Hepatocyte (in vitro differentiated cells): Measurements from ENCODE around the gene STRBP. TPM values are rescaled to one million over a fixed set of nuclear protein-coding genes. Genes with fewer than 3 reads are reported as not detected.

ENCODE experiments used
- DNase-seq: peaks from one replicate; pipeline ENCODE4 v3.0.0-alpha.2; 2016; ENCODE audit warnings: low spot score
- H2AFZ ChIP-seq: fragments of 200-600 bp; sonication (generic); 2 replicates; pipeline ENCODE4 v1.6.0; 2016; ENCODE audit warnings: antibody characterized with exemption, mild to moderate bottlenecking
- H3K27ac ChIP-seq: fragments of 200-600 bp; sonication (generic); 2 replicates; pipeline ENCODE4 v1.5.1; 2016; ENCODE audit warnings: mild to moderate bottlenecking
- H3K27me3 ChIP-seq: fragments of 200-600 bp; sonication (generic); 2 replicates; pipeline ENCODE4 v1.6.1; 2016
- H3K36me3 ChIP-seq: fragments of 200-600 bp; sonication (generic); replicated peaks from 2 replicates; pipeline ENCODE4 v1.5.1; 2016; ENCODE audit warnings: low read depth; ENCODE audit not compliant: insufficient read depth
- H3K4me1 ChIP-seq: fragments of 200-600 bp; sonication (generic); 2 replicates; pipeline ENCODE4 v1.5.1; 2016; ENCODE audit warnings: mild to moderate bottlenecking, moderate library complexity; ENCODE audit not compliant: insufficient read depth
- H3K4me2 ChIP-seq: fragments of 200-600 bp; sonication (generic); 2 replicates; pipeline ENCODE4 v1.6.0; 2016
- H3K4me3 ChIP-seq: fragments of 200-600 bp; sonication (generic); 2 replicates; pipeline ENCODE4 v1.5.1; 2016; ENCODE audit warnings: mild to moderate bottlenecking
- H3K79me2 ChIP-seq: fragments of 200-600 bp; sonication (generic); 2 replicates; pipeline ENCODE4 v1.6.0; 2017; ENCODE audit warnings: mild to moderate bottlenecking
- H3K9me2 ChIP-seq: fragments of 200-600 bp; sonication (generic); replicated peaks from 2 replicates; pipeline ENCODE4 v1.6.0; 2017; ENCODE audit warnings: mild to moderate bottlenecking; ENCODE audit not compliant: insufficient read depth
- H3K9me3 ChIP-seq: fragments of 200-600 bp; sonication (generic); 2 replicates; pipeline ENCODE4 v1.5.1; 2016; ENCODE audit warnings: low read depth, mild to moderate bottlenecking
- H4K20me1 ChIP-seq: fragments of 200-600 bp; sonication (generic); 2 replicates; pipeline ENCODE4 v1.6.0; 2016; ENCODE audit warnings: mild to moderate bottlenecking; ENCODE audit not compliant: insufficient read depth, poor library complexity, severe bottlenecking
- EZH2 ChIP-seq: fragments of 200-600 bp; sonication (generic); IDR thresholded peaks from 2 replicates; pipeline ENCODE4 v1.6.1; 2016; ENCODE audit warnings: antibody characterized with exemption, mild to moderate bottlenecking, borderline replicate concordance
- EZH2phosphoT487 ChIP-seq: fragments of 200-600 bp; sonication (generic); IDR thresholded peaks from one replicate; pipeline ENCODE4 v1.6.1; 2018; ENCODE audit warnings: antibody characterized with exemption, mild to moderate bottlenecking, low read depth, moderate library complexity; ENCODE audit not compliant: unreplicated experiment, severe bottlenecking
- WGBS: methylation state at CpG from one replicate; pipeline ENCODE4 v1.1.6; 2016; ENCODE audit warnings: low lambda C conversion rate; ENCODE audit errors: missing lambda C conversion rate; 5-methylcytosine and 5-hydroxymethylcytosine counted together
- polyA plus RNA-seq: library from polyadenylated mRNA; unstranded; fragments of >200 nt; fragmentation: Nextera tagmentation; extraction: Ambion mirVana; gene quantifications from 2 replicates; pipeline ENCODE4 v1.2.1, GENCODE V29; 2016
- total RNA-seq: library from RNA; depleted of rRNA; stranded (reverse); fragments of >200 nt; gene quantifications from 2 replicates; pipeline ENCODE4 v1.2.3, GENCODE V29; 2014
- TF ChIP-seq, protein P1 (sequence below): fragments of 200-600 bp; sonication (generic); IDR thresholded peaks from 2 replicates; pipeline ENCODE4 v1.5.1; 2016; ENCODE audit warnings: antibody characterized with exemption, mild to moderate bottlenecking; ENCODE audit not compliant: poor library complexity

The STRBP gene
- total and polyA plus RNA-seq, 2 experiments from 2014 or later, result 26.8 to 27.7 TPM

DNA sequence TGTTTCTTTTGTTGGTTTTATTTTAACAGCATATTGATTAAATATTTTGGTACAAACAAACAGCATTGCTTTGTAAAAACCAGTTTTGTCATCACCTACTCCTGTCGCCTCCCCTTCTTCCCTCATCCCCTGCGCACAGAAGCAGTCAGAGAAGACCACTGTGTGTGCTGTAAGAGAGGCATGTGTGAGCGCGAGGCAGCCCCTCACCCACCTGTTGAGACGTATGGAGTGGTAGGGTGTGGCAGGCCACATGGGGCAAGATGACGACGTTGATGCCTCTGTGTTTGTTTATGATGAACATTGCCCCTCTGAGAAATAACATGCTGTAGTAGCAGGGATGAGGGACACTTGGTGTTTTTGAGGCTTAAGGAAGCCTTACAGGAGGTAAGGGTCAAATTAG is 163.6 kb downstream of the STRBP start:
- Histone ChIP-seq H3K27ac (no peak overlapping the region), H3K4me3 (no peak overlapping the region), H3K36me3 (no peaks in the 10 kb centered on the region), H2AFZ (no peak overlapping the region), H3K4me1 (peaks cover 8% of the 10 kb centered on the region), H3K9me3 (no peaks in the 10 kb centered on the region), H3K4me2 (no peak overlapping the region), H3K79me2 (no peaks in the 10 kb centered on the region), H3K27me3 (no peaks in the 10 kb centered on the region), H4K20me1 (no peaks in the 10 kb centered on the region), H3K9me2 (no peaks in the 10 kb centered on the region)
- TF ChIP-seq, protein P1, sequence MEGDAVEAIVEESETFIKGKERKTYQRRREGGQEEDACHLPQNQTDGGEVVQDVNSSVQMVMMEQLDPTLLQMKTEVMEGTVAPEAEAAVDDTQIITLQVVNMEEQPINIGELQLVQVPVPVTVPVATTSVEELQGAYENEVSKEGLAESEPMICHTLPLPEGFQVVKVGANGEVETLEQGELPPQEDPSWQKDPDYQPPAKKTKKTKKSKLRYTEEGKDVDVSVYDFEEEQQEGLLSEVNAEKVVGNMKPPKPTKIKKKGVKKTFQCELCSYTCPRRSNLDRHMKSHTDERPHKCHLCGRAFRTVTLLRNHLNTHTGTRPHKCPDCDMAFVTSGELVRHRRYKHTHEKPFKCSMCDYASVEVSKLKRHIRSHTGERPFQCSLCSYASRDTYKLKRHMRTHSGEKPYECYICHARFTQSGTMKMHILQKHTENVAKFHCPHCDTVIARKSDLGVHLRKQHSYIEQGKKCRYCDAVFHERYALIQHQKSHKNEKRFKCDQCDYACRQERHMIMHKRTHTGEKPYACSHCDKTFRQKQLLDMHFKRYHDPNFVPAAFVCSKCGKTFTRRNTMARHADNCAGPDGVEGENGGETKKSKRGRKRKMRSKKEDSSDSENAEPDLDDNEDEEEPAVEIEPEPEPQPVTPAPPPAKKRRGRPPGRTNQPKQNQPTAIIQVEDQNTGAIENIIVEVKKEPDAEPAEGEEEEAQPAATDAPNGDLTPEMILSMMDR, result no peak
- TF ChIP-seq EZH2 (no peak), EZH2phosphoT487 (no peak)
- no peak for DNase-seq
- WGBS, result 88% methylated on average over 7 of the region's 7 CpGs

DNA sequence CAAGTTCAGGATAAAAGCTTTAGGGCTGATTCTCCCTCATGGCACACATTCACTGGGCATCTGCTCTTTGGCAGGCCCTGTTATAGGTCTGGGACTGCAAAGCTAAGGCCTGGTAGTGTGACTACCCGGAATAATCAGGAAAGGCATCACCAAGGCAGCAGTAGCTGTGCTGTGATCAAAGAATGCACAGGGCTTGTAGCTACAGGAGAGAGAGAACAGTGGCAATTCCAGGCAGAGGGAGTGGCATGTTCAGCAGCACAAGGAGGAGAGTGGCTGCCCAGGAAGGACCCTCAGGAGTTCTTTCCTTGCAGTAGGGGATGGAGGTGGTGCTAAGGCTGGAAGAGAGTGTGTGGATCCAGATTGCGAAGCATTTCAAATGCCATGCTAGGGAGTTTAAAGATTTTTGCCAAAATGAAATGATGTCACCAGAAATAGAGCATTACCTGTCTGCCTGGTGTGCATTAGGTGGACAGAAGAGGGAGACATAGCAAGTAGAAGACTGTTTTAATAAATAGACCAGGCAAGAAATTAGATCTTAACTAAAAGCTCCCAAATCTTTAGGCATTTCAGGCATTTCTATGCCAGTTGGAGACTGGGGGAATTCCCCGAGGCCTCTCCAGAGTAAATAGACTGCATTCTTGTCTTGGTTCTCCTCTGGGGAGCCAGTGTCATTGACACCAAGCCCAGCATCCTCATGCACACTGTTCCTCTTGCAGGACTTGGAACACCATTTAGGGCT is 165.8 kb downstream of the STRBP start:
- no peak overlapping the region for H3K4me3 ChIP-seq
- peak overlapping the region; percentile 7 for H3K27ac ChIP-seq
- peaks cover 6% of the 10 kb centered on the region for H3K4me1 ChIP-seq
- H3K36me3 ChIP-seq, result no peaks in the 10 kb centered on the region
- WGBS, result 81% methylated on average over 3 of the region's 3 CpGs
- no peaks in the 10 kb centered on the region for H3K9me2 ChIP-seq
- no peak overlapping the region for H2AFZ ChIP-seq
- DNase-seq, result no peak
- no peaks in the 10 kb centered on the region for H4K20me1 ChIP-seq
- no peaks in the 10 kb centered on the region for H3K9me3 ChIP-seq
- H3K27me3 ChIP-seq, result no peaks in the 10 kb centered on the region
- H3K4me2 ChIP-seq, result no peak overlapping the region
- H3K79me2 ChIP-seq, result no peaks in the 10 kb centered on the region
- no peak for TF ChIP-seq EZH2phosphoT487
- TF ChIP-seq, protein P1, result peak; percentile 55

DNA sequence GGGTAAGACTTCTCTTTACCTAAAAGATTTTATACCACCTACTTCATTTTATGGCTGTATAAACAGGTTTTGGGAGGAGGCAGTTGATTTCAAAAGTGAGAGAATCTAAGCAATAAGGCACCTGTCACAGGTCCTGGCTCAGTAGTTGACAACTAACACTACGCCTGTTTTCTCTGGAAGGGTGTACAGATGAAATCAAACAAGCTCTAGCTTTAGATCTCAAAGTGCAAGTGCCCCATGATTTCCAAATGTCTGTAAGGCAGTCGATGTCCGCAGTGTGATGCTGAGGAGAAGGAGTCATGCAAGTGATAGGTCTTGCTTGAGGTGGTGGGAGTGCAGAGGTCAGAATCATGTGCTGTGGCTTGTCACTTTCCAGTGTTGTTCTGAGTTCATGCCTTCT is 168.8 kb downstream of the STRBP start:
- H4K20me1 ChIP-seq, result no peaks in the 10 kb centered on the region
- H3K79me2 ChIP-seq, result peaks cover 6% of the 10 kb centered on the region
- DNase-seq, result no peak
- H3K4me3 ChIP-seq, result no peak overlapping the region
- 97% methylated on average over 3 of the region's 3 CpGs for WGBS
- H3K9me2 ChIP-seq, result no peaks in the 10 kb centered on the region
- no peaks in the 10 kb centered on the region for H3K27me3 ChIP-seq
- H3K36me3 ChIP-seq, result no peaks in the 10 kb centered on the region
- no peak overlapping the region for H2AFZ ChIP-seq
- H3K9me3 ChIP-seq, result no peaks in the 10 kb centered on the region
- no peak for TF ChIP-seq EZH2phosphoT487
- no peak for TF ChIP-seq EZH2
- TF ChIP-seq, protein P1, result no peak
- peaks cover 6% of the 10 kb centered on the region for H3K4me1 ChIP-seq
- no peak overlapping the region for H3K4me2 ChIP-seq
- peak overlapping the region; percentile 85 for H3K27ac ChIP-seq
